Endothelial cell (in vitro differentiated cells): ENCODE measurements around the gene CDR2. TPM values are rescaled to one million over a fixed set of nuclear protein-coding genes. Genes with fewer than 3 reads are reported as not detected.

Experiments
- DNase-seq: peaks from one replicate; pipeline ENCODE4 v3.0.0; 2021; ENCODE audit warnings: low spot score
- H3K27ac Mint-ChIP-seq: one replicate; pipeline ENCODE4 v1.8.0; 2021; ENCODE audit warnings: mixed read lengths, inconsistent platforms; ENCODE audit not compliant: unreplicated experiment
- H3K27me3 Mint-ChIP-seq: one replicate; pipeline ENCODE4 v1.8.0; 2021; ENCODE audit warnings: mild to moderate bottlenecking, moderate library complexity, mixed read lengths, inconsistent platforms; ENCODE audit not compliant: unreplicated experiment
- H3K36me3 Mint-ChIP-seq: one replicate; pipeline ENCODE4 v1.8.0; 2021; ENCODE audit warnings: mild to moderate bottlenecking, low read depth, mixed read lengths, inconsistent platforms; ENCODE audit not compliant: unreplicated experiment
- H3K4me1 Mint-ChIP-seq: one replicate; pipeline ENCODE4 v1.8.0; 2021; ENCODE audit warnings: mild to moderate bottlenecking, mixed read lengths, inconsistent platforms; ENCODE audit not compliant: unreplicated experiment
- H3K4me3 Mint-ChIP-seq: one replicate; pipeline ENCODE4 v1.8.0; 2021; ENCODE audit warnings: mild to moderate bottlenecking, mixed read lengths, inconsistent platforms; ENCODE audit not compliant: unreplicated experiment
- H3K9me3 Mint-ChIP-seq: one replicate; pipeline ENCODE4 v1.8.0; 2021; ENCODE audit warnings: mixed read lengths, inconsistent platforms; ENCODE audit not compliant: unreplicated experiment
- total RNA-seq: library from RNA; stranded (reverse); fragmentation: NEBNext Ultra II Directional; extraction: Animal tissue kit (Norgen Biotek cat#: 25700); gene quantifications from one replicate; pipeline ENCODE4 v1.2.1, GENCODE V29; 2021; ENCODE audit not compliant: unreplicated experiment
- TF ChIP-seq, protein P1 (sequence below): fragments of 200-600 bp; sonication (generic); IDR thresholded peaks from one replicate; pipeline ENCODE4 v1.5.0; 2021; ENCODE audit warnings: antibody characterized with exemption; ENCODE audit not compliant: unreplicated experiment

Gene CDR2
- total RNA-seq, 1 donor from 2014 or later, result 26.3 TPM

DNA sequence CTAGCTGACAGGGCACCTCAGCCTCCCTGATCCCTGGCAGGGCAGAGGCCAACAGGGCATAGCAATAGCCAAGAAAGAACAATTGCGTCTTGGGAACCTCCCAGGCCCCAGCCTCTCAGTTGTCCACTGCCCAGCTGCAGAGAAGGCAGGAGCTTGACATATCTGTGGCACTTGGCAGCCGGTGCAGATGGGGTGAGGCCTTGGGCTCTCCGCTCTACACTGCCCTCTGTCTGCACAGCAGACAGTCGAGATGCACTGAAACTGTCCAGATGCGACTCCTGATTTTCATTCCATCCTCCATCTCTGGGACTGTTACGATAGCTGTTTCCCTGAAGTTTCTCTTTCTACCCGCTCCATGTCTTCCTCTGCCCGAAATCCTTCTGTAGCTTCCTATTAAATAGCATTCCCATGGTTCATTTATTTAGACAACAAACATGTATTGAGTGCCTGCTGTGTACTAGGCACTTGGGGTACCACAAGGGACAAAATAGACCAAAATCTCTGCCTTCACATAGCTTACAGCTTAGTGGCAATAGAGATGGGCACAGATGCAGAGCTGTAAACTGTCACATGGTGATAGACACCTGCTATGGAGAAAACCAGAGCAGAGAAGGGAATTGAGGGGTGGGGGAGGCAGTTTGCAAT, 73.9 kb downstream of the CDR2 start:
- Mint-ChIP-seq H3K9me3 (no peaks in the 10 kb centered on the region), H3K36me3 (peaks cover 20% of the 10 kb centered on the region), H3K27me3 (peaks cover 17% of the 10 kb centered on the region), H3K27ac (no peak overlapping the region), H3K4me1 (peaks cover 6% of the 10 kb centered on the region), H3K4me3 (no peak overlapping the region)
- peak; percentile 59 for DNase-seq
- TF ChIP-seq, protein P1, sequence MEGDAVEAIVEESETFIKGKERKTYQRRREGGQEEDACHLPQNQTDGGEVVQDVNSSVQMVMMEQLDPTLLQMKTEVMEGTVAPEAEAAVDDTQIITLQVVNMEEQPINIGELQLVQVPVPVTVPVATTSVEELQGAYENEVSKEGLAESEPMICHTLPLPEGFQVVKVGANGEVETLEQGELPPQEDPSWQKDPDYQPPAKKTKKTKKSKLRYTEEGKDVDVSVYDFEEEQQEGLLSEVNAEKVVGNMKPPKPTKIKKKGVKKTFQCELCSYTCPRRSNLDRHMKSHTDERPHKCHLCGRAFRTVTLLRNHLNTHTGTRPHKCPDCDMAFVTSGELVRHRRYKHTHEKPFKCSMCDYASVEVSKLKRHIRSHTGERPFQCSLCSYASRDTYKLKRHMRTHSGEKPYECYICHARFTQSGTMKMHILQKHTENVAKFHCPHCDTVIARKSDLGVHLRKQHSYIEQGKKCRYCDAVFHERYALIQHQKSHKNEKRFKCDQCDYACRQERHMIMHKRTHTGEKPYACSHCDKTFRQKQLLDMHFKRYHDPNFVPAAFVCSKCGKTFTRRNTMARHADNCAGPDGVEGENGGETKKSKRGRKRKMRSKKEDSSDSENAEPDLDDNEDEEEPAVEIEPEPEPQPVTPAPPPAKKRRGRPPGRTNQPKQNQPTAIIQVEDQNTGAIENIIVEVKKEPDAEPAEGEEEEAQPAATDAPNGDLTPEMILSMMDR, result peak; percentile 16

DNA sequence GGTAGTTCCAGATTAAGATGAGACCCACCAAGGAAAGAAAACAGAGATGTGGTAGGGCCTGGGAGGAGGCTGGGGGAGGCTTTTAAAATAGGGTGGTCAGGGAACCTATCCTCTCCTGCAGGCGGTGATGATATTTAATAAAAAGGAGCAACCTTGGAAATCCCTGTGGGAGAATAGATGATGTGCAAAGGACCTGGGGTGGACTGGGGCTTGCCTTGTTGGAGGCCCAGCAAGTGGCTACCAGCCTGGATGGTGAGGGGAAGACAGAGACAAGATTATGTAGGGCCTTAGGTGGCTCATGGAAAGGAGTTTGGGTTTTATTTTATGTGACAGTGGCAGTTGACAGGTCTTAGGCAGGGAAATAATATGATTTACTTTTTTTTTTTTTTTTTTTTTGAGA, 75.4 kb downstream of the CDR2 start:
- no peaks in the 10 kb centered on the region for H3K9me3 Mint-ChIP-seq
- TF ChIP-seq, protein P1, result no peak
- peaks cover 17% of the 10 kb centered on the region for H3K27me3 Mint-ChIP-seq
- H3K4me1 Mint-ChIP-seq, result peaks cover 6% of the 10 kb centered on the region
- H3K36me3 Mint-ChIP-seq, result peaks cover 12% of the 10 kb centered on the region
- no peak for DNase-seq
- H3K4me3 Mint-ChIP-seq, result peak overlapping the region; percentile 5
- H3K27ac Mint-ChIP-seq, result peak overlapping the region; percentile 72

DNA sequence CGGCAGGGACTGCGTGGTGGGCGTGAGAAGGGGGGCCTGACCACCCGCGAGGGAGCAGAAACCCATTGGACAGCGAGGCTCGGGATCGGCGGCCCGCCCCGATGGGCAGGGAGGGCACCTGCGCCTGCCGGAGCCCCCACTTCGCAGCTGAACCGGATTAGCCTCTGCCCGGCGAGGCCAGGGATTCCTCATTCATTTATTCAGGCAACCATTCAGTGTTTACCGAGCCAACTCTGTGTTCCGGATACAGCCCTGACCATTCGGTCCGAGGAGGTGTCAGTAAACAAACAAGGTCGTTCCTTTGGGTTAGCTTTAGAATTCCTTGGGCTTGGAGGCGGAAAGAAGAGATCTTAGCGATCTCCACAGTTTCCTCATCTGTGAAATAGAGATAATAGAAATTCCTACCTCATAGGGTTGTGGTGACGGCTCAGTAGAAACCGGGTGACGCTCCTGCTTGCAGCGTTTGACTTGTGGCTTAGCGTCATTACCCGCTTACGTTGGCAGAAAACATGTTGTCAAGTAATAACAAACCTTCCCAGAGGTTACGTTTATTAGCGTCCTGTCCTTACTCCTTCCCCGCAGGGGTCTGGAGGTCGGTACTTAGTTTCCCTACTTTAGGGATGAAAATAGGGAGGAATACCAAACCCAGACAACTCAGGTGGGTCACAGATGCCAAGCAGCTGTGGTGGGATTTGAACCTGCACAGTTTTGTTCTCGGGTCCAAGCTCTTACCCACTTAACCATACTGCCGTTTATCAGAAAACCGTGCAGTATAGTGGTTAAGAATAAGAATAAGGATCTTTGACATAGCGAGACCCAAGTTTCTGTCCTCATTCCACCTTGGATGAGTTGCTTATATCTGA, 76.3 kb downstream of the CDR2 start:
- Mint-ChIP-seq H3K4me3 (peak overlapping the region; percentile 96), H3K27ac (peak overlapping the region; percentile 98), H3K27me3 (peaks cover 17% of the 10 kb centered on the region), H3K36me3 (peaks cover 8% of the 10 kb centered on the region), H3K9me3 (no peaks in the 10 kb centered on the region), H3K4me1 (peaks cover 6% of the 10 kb centered on the region)
- DNase-seq, result peak; percentile 78
- TF ChIP-seq, protein P1, result no peak

- H3K27ac Mint-ChIP-seq, result peak within 1 kb of the TSS; percentile 98
- H3K36me3 Mint-ChIP-seq, result peaks cover 4% of the 10 kb centered on the region
- peak within 1 kb of the TSS; percentile 96 for H3K4me3 Mint-ChIP-seq
- peak; percentile 100 for DNase-seq
- H3K9me3 Mint-ChIP-seq, result no peaks in the 10 kb centered on the region
- H3K4me1 Mint-ChIP-seq, result peaks cover 6% of the 10 kb centered on the region
- peaks cover 17% of the 10 kb centered on the region for H3K27me3 Mint-ChIP-seq
- TF ChIP-seq, protein P1, result peak; percentile 91
Observed at GRCh38 chr16:22297114-22297870, 77.1 kb downstream of the CDR2 start, which contains the start of gene POLR3E. TSS of gene POLR3E (plus strand) at chr16:22297409. CDS start at chr16:22302969, 5,560 bp downstream.
